CD14-positive monocyte (primary cell): ENCODE data around the gene LYVE1. TPM values are rescaled to one million over a fixed set of nuclear protein-coding genes. Genes with fewer than 3 reads are reported as not detected.

ENCODE experiments used
- DNase-seq, 3 donors: peaks; one replicate each; pipeline ENCODE4 v3.0.0-alpha.2; 2011 to 2022
- H2AFZ ChIP-seq: 2 replicates; pipeline ENCODE4 v1.6.0; 2012; ENCODE audit warnings: mild to moderate bottlenecking, low read depth, low read length, inconsistent platforms; ENCODE audit not compliant: insufficient read depth, poor library complexity, severe bottlenecking
- H3K27ac ChIP-seq, 2 donors: 1 replicate in 1 of 2; 2 replicates in 1 of 2; pipeline ENCODE4 v1.5.1; 2012 to 2013; ENCODE audit warnings: low read length in 2 of 2, control low read depth in 1 of 2, inconsistent platforms in 1 of 2, low read depth in 1 of 2, mild to moderate bottlenecking in 1 of 2
- H3K27me3 ChIP-seq, 2 donors: one replicate each; pipeline versions ENCODE4 v1.6.0 to v1.6.1; 2011 to 2013; ENCODE audit warnings: low read length in 2 of 2; ENCODE audit not compliant: control insufficient read depth in 2 of 2, insufficient read depth in 2 of 2
- H3K36me3 ChIP-seq, 2 donors: replicated peaks in 1 of 2; 1 replicate in 1 of 2; 2 replicates in 1 of 2; pipeline versions ENCODE4 v1.5.1 to v1.6.1; 2012 to 2013; ENCODE audit warnings: low read length in 2 of 2, control low read depth in 1 of 2, inconsistent platforms in 1 of 2, mild to moderate bottlenecking in 1 of 2; ENCODE audit not compliant: insufficient read depth in 2 of 2, control insufficient read depth in 1 of 2
- H3K4me1 ChIP-seq, 2 donors: 1 replicate in 1 of 2; 2 replicates in 1 of 2; pipeline versions ENCODE4 v1.5.1 to v1.6.1; 2012 to 2013; ENCODE audit warnings: low read length in 2 of 2, control low read depth in 1 of 2, inconsistent platforms in 1 of 2, mild to moderate bottlenecking in 1 of 2, moderate library complexity in 1 of 2; ENCODE audit not compliant: insufficient read depth in 2 of 2, control insufficient read depth in 1 of 2
- H3K4me2 ChIP-seq: replicated peaks from 2 replicates; pipeline ENCODE3; 2012; ENCODE audit warnings: low read length, moderate library complexity, mild to moderate bottlenecking; ENCODE audit not compliant: poor library complexity, severe bottlenecking; ENCODE audit errors: extremely low read depth
- H3K4me3 ChIP-seq, 3 experiments: fragments of 200-600 bp in 1 of 3; sonication (generic) in 1 of 3; replicated peaks in 1 of 3; 1 replicate in 2 of 3; 2 replicates in 1 of 3; pipeline ENCODE4 v1.5.1; 2011 to 2013; ENCODE audit warnings: low read length in 3 of 3, mild to moderate bottlenecking in 3 of 3, control low read depth in 2 of 3, low read depth in 2 of 3, inconsistent platforms in 1 of 3, moderate library complexity in 1 of 3
- H3K79me2 ChIP-seq: 2 replicates; pipeline ENCODE4 v1.6.0; 2012; ENCODE audit warnings: mild to moderate bottlenecking, control low read depth, inconsistent platforms, low read length, moderate library complexity; ENCODE audit not compliant: insufficient read depth
- H3K9ac ChIP-seq: 2 replicates; pipeline ENCODE4 v1.6.0; 2017; ENCODE audit warnings: low read length, mild to moderate bottlenecking; ENCODE audit not compliant: insufficient read depth, poor library complexity, severe bottlenecking
- H3K9me3 ChIP-seq, 2 donors: replicated peaks in 1 of 2; 1 replicate in 1 of 2; 2 replicates in 1 of 2; pipeline versions ENCODE4 v1.5.1 to v1.6.1; 2012 to 2013; ENCODE audit warnings: low read length in 2 of 2, control low read depth in 1 of 2; ENCODE audit not compliant: control insufficient read depth in 1 of 2, insufficient read depth in 1 of 2
- H4K20me1 ChIP-seq: 2 replicates; pipeline ENCODE4 v1.6.0; 2012; ENCODE audit warnings: mild to moderate bottlenecking, low read length, control low read depth, moderate library complexity; ENCODE audit not compliant: insufficient read depth
- H3K27ac Mint-ChIP-seq, 7 donors: one replicate each; pipeline ENCODE4 v1.8.0; 2020; ENCODE audit warnings: mild to moderate bottlenecking in 7 of 7, mixed read lengths in 7 of 7, moderate library complexity in 6 of 7, inconsistent platforms in 2 of 7
- H3K27me3 Mint-ChIP-seq, 3 donors: one replicate each; pipeline ENCODE4 v1.8.0; 2021 to 2022; ENCODE audit warnings: low read depth in 3 of 3, mild to moderate bottlenecking in 3 of 3, mixed read lengths in 3 of 3, moderate library complexity in 3 of 3, inconsistent platforms in 1 of 3
- H3K36me3 Mint-ChIP-seq, 2 donors: one replicate each; pipeline ENCODE4 v1.8.0; 2020; ENCODE audit warnings: mixed read lengths in 2 of 2, inconsistent platforms in 1 of 2, mild to moderate bottlenecking in 1 of 2
- H3K4me1 Mint-ChIP-seq: one replicate; pipeline ENCODE4 v1.8.0; 2020; ENCODE audit warnings: mild to moderate bottlenecking, mixed read lengths
- H3K4me3 Mint-ChIP-seq, 2 donors: one replicate each; pipeline ENCODE4 v1.8.0; 2020; ENCODE audit warnings: mild to moderate bottlenecking in 2 of 2, mixed read lengths in 2 of 2, moderate library complexity in 1 of 2
- H3K9me3 Mint-ChIP-seq, 7 donors: one replicate each; pipeline ENCODE4 v1.8.0; 2020 to 2022; ENCODE audit warnings: mixed read lengths in 7 of 7, mild to moderate bottlenecking in 6 of 7, moderate library complexity in 6 of 7, inconsistent platforms in 2 of 7
- WGBS: methylation state at CpG from one replicate; pipeline ENCODE4 v1.1.5; 2013; ENCODE audit warnings: missing lambda C conversion rate; ENCODE audit not compliant: insufficient coverage; 5-methylcytosine and 5-hydroxymethylcytosine counted together
- intact Hi-C, 2 donors: fragments of 100-400 bp; cut with micrococcal nuclease; formaldehyde crosslinking; loops; one replicate each; pipeline versions ENCODE4 v1.15.0 to v1.15.1; 2023
- polyA plus RNA-seq, 3 donors: library from polyadenylated mRNA; depleted of rRNA in 1 of 3; unstranded in 2 of 3; stranded (reverse) in 1 of 3; fragments of 300-500 nt in 2 of 3; fragments of >200 nt in 1 of 3; fragmentation: Illumina TruSeq in 2 of 3; gene quantifications; 1 replicate in 2 of 3; 2 replicates in 1 of 3; pipeline ENCODE4 v1.2.3, GENCODE V29; 2012 to 2021
- TF ChIP-seq, protein P1 (sequence below): fragments of 200-600 bp; IDR thresholded peaks from one replicate; pipeline ENCODE4 v1.8.0; 2022; ENCODE audit warnings: antibody characterized with exemption, mild to moderate bottlenecking

The LYVE1 gene
- polyA plus RNA-seq, 3 donors, result 0.07 to 0.31 TPM; not detected in 1

DNA sequence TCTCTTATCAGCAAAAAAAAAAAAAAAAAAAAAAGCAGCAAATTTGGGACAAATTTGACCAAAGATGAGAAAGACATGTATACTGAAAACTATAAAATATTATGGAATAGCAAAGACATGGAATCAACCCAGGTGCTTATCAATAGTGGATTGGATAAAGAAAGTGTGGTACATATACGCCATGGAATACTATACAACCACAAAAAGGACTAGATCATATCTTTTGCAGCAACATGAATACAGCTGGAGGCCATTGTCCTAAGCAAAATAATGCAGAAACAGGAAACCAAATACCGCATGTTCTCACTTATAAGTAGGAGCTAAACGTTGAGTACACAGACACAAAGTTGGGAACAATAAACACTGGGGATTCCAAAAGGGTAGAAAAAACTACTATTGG lies 25.7 kb downstream of the LYVE1 start:
- no peak overlapping the region for H3K4me2 ChIP-seq
- TF ChIP-seq, protein P1, sequence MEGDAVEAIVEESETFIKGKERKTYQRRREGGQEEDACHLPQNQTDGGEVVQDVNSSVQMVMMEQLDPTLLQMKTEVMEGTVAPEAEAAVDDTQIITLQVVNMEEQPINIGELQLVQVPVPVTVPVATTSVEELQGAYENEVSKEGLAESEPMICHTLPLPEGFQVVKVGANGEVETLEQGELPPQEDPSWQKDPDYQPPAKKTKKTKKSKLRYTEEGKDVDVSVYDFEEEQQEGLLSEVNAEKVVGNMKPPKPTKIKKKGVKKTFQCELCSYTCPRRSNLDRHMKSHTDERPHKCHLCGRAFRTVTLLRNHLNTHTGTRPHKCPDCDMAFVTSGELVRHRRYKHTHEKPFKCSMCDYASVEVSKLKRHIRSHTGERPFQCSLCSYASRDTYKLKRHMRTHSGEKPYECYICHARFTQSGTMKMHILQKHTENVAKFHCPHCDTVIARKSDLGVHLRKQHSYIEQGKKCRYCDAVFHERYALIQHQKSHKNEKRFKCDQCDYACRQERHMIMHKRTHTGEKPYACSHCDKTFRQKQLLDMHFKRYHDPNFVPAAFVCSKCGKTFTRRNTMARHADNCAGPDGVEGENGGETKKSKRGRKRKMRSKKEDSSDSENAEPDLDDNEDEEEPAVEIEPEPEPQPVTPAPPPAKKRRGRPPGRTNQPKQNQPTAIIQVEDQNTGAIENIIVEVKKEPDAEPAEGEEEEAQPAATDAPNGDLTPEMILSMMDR, result no peak
- no peak for DNase-seq
- H3K9me3 ChIP-seq, result peaks cover 4 to 12% of the 10 kb centered on the region in 2 donors
- peaks cover 0 to 2% (median 0%) of the 10 kb centered on the region in 3 donors for H3K27me3 Mint-ChIP-seq
- H3K4me3 ChIP-seq, result no peak overlapping the region
- intact Hi-C loops, result loop anchor here (5.0 to 10.0 kb wide), 4 partner anchors 40 to 195 kb away; no protein-coding TSS in a partner anchor
- no peak overlapping the region for H3K27ac Mint-ChIP-seq
- no peak overlapping the region for H3K27ac ChIP-seq
- no peaks in the 10 kb centered on the region for H3K27me3 ChIP-seq
- peaks cover 26% of the 10 kb centered on the region for H3K4me1 Mint-ChIP-seq
- H3K36me3 Mint-ChIP-seq, result no peaks in the 10 kb centered on the region
- peaks cover 23% of the 10 kb centered on the region for H3K79me2 ChIP-seq
- H3K9ac ChIP-seq, result no peak overlapping the region
- no peak overlapping the region for H2AFZ ChIP-seq
- H3K4me1 ChIP-seq, result peaks cover 25 to 36% of the 10 kb centered on the region in 2 donors
- H3K9me3 Mint-ChIP-seq, result peaks cover 7 to 13% (median 10%) of the 10 kb centered on the region in 7 donors
- H3K4me3 Mint-ChIP-seq, result no peak overlapping the region
- H3K36me3 ChIP-seq, result no peaks in the 10 kb centered on the region
- no CpG with 5 or more reads among the region's 3 CpGs for WGBS
- H4K20me1 ChIP-seq, result no peaks in the 10 kb centered on the region

DNA sequence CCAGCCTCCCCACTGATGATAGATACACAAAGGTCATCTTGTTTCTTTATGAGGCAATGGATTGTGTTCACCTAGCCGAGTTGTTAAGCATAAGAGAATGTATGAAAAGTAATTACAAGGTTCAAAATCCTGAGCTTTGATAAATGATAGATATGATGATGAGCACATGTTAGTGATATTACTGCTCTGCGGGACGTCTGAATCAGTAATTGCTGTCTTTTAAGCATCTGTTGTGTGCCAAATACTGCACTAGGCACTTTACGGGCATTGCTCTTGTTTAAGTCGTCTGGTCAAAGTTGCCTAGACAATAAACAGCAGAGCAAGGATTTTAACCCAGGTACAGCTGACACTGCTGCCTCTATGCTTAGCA lies 26.9 kb downstream of the LYVE1 start:
- peak overlapping the region; percentile 77 for H3K4me2 ChIP-seq
- intact Hi-C loops, result loop anchor here (5.0 to 10.0 kb wide), 4 partner anchors 41 to 196 kb away; no protein-coding TSS in a partner anchor
- H3K79me2 ChIP-seq, result peaks cover 28% of the 10 kb centered on the region
- peaks cover 27 to 36% of the 10 kb centered on the region in 2 donors for H3K4me1 ChIP-seq
- Mint-ChIP-seq H3K4me1 (peaks cover 31% of the 10 kb centered on the region), H3K27ac (peak overlapping the region; percentile 74 to 91 (median 89)), H3K4me3 (peak overlapping the region; percentile 90 to 94), H3K9me3 (peaks cover 7 to 13% (median 10%) of the 10 kb centered on the region in 7 donors), H3K27me3 (peaks cover 0 to 2% (median 0%) of the 10 kb centered on the region in 3 donors), H3K36me3 (no peaks in the 10 kb centered on the region)
- peak overlapping the region in 1 of 2 donors; percentile 72 for H3K27ac ChIP-seq
- H3K9ac ChIP-seq, result peak overlapping the region; percentile 75
- H3K27me3 ChIP-seq, result no peaks in the 10 kb centered on the region
- TF ChIP-seq, protein P1, result peak; percentile 9
- H3K9me3 ChIP-seq, result peaks cover 4 to 12% of the 10 kb centered on the region in 2 donors
- peak overlapping the region; percentile 92 for H2AFZ ChIP-seq
- H4K20me1 ChIP-seq, result peaks cover 3% of the 10 kb centered on the region
- no peaks in the 10 kb centered on the region for H3K36me3 ChIP-seq
- WGBS, result 84% methylated on average over 5 of the region's 5 CpGs
- H3K4me3 ChIP-seq, result peak overlapping the region; percentile 74 to 81 (median 78)
- DNase-seq, result no peak
